ENCODE data around the gene L3MBTL4. TPM values are rescaled to one million over a fixed set of nuclear protein-coding genes. Genes with fewer than 3 reads are reported as not detected.

The L3MBTL4 gene
- total RNA-seq, 2 donors from 2014 or later: 4.6 to 7.2 TPM

GRCh38 chr18:6013171-6013810, 401.4 kb downstream of the L3MBTL4 start:
- Histone ChIP-seq H3K9me3 (ENCODE audit: control insufficient read depth, low read length) (no peaks in the 10 kb centered on the region), H3K36me3 (ENCODE audit: control insufficient read depth, insufficient read depth, low read length) (no peaks in the 10 kb centered on the region), H3K9ac (ENCODE audit: extremely low read depth, low read length, poor library complexity, severe bottlenecking) (no peak overlapping the region), H3K27me3 (ENCODE audit: control insufficient read depth, insufficient read depth, low read length, poor library complexity, severe bottlenecking) (no peaks in the 10 kb centered on the region), H3K4me3 (ENCODE audit: low read length) (no peak overlapping the region), H3K4me1 (ENCODE audit: control insufficient read depth, insufficient read depth, low read length) (no peaks in the 10 kb centered on the region), H3K27ac (ENCODE audit: low read depth, low read length) (no peak overlapping the region)
- no peak overlapping the region for H3K27ac Mint-ChIP-seq
- DNase-seq: no peak
- WGBS, 2 experiments (ENCODE audit: insufficient coverage in 1 of 2, insufficient read length in 1 of 2): 90 to 93% methylated on average over 10 to 11 of the region's 11 CpGs
- no peaks in the 10 kb centered on the region for H3K27me3 Mint-ChIP-seq (ENCODE audit: insufficient read depth)
- H3K4me3 Mint-ChIP-seq: no peak overlapping the region
- H3K4me1 Mint-ChIP-seq: peaks cover 7% of the 10 kb centered on the region
- H3K9me3 Mint-ChIP-seq: no peaks in the 10 kb centered on the region
- no peaks in the 10 kb centered on the region for H3K36me3 Mint-ChIP-seq (ENCODE audit: low read depth)
- no peak for TF ChIP-seq CTCF (conservative IDR thresholded peaks at IDR 0.05)

- WGBS, 2 experiments (ENCODE audit: insufficient coverage in 1 of 2, insufficient read length in 1 of 2): 93% methylated on average over 1 of the region's 1 CpG; no CpG with 5 or more reads in 1 of the 2 experiments
- TF ChIP-seq CTCF (conservative IDR thresholded peaks at IDR 0.05): no peak
- DNase-seq: no peak
- H3K9ac ChIP-seq (ENCODE audit: extremely low read depth, low read length, poor library complexity, severe bottlenecking): no peak overlapping the region
- H3K27me3 Mint-ChIP-seq (ENCODE audit: insufficient read depth): no peaks in the 10 kb centered on the region
- H3K36me3 Mint-ChIP-seq (ENCODE audit: low read depth): no peaks in the 10 kb centered on the region
- no peak overlapping the region for H3K27ac Mint-ChIP-seq
- no peaks in the 10 kb centered on the region for H3K9me3 Mint-ChIP-seq
- no peak overlapping the region for H3K4me3 ChIP-seq (ENCODE audit: low read length)
- no peaks in the 10 kb centered on the region for H3K27me3 ChIP-seq (ENCODE audit: control insufficient read depth, insufficient read depth, low read length, poor library complexity, severe bottlenecking)
- no peaks in the 10 kb centered on the region for H3K9me3 ChIP-seq (ENCODE audit: control insufficient read depth, low read length)
- H3K4me1 Mint-ChIP-seq: peaks cover 7% of the 10 kb centered on the region
- H3K4me1 ChIP-seq (ENCODE audit: control insufficient read depth, insufficient read depth, low read length): no peaks in the 10 kb centered on the region
- no peak overlapping the region for H3K4me3 Mint-ChIP-seq
- H3K27ac ChIP-seq (ENCODE audit: low read depth, low read length): no peak overlapping the region
- H3K36me3 ChIP-seq (ENCODE audit: control insufficient read depth, insufficient read depth, low read length): no peaks in the 10 kb centered on the region
Measured at GRCh38 chr18:6010921-6011320, 403.8 kb downstream of the L3MBTL4 start.

- H3K27ac Mint-ChIP-seq: no peak overlapping the region
- H3K27ac ChIP-seq (ENCODE audit: low read depth, low read length): no peak overlapping the region
- no peak for TF ChIP-seq CTCF (conservative IDR thresholded peaks at IDR 0.05)
- H3K4me3 ChIP-seq (ENCODE audit: low read length): no peak overlapping the region
- H3K4me1 Mint-ChIP-seq: peaks cover 7% of the 10 kb centered on the region
- no peaks in the 10 kb centered on the region for H3K36me3 ChIP-seq (ENCODE audit: control insufficient read depth, insufficient read depth, low read length)
- H3K4me1 ChIP-seq (ENCODE audit: control insufficient read depth, insufficient read depth, low read length): no peaks in the 10 kb centered on the region
- no peaks in the 10 kb centered on the region for H3K36me3 Mint-ChIP-seq (ENCODE audit: low read depth)
- DNase-seq: no peak
- H3K9ac ChIP-seq (ENCODE audit: extremely low read depth, low read length, poor library complexity, severe bottlenecking): no peak overlapping the region
- peaks cover 4% of the 10 kb centered on the region for H3K9me3 Mint-ChIP-seq
- H3K27me3 Mint-ChIP-seq (ENCODE audit: insufficient read depth): no peaks in the 10 kb centered on the region
- no peaks in the 10 kb centered on the region for H3K27me3 ChIP-seq (ENCODE audit: control insufficient read depth, insufficient read depth, low read length, poor library complexity, severe bottlenecking)
- WGBS, 2 experiments (ENCODE audit: insufficient coverage in 1 of 2, insufficient read length in 1 of 2): 96 to 100% methylated on average over 3 to 4 of the region's 5 CpGs
- H3K4me3 Mint-ChIP-seq: no peak overlapping the region
- H3K9me3 ChIP-seq (ENCODE audit: control insufficient read depth, low read length): no peaks in the 10 kb centered on the region
Measured at GRCh38 chr18:6010284-6010683, 404.4 kb downstream of the L3MBTL4 start.
